GM23248 (cell line): ENCODE results near the gene MPDU1.

Experiments
- EZH2 ChIP-seq: fragments of 200-600 bp; sonication (generic); IDR thresholded peaks from 2 replicates; pipeline ENCODE4 v1.6.1; 2018; ENCODE audit warnings: antibody characterized with exemption, mild to moderate bottlenecking; ENCODE audit not compliant: insufficient read depth, poor library complexity, severe bottlenecking
- EZH2phosphoT487 ChIP-seq: fragments of 200-600 bp; sonication (generic); IDR thresholded peaks from 2 replicates; pipeline ENCODE4 v1.6.1; 2018; ENCODE audit warnings: antibody characterized with exemption, moderate library complexity, mild to moderate bottlenecking, low read depth; ENCODE audit not compliant: insufficient read depth

DNA sequence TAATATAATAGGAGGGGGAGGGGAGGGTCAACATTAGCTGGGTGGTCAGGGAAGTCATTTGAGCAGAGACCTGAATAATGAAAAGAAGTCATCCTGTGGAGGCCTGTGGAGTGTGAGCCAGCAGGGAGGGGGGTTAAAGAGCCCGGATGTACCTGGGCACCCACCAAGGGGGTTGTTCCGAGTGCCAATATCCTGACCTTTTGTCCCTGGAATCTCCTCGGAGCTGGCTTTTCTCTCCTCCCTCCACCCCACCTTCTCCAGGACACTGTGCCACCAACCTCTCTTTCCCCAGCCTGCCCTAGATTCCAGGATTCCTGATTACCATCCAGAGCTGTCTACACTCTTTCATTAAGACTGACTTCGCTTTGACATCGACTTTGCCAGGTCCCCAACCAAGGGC is 52.5 kb downstream of the MPDU1 start:
- TF ChIP-seq EZH2, result no peak
- TF ChIP-seq EZH2phosphoT487, result no peak
